Gastrocnemius medialis (tissue), 4 donors: Measurements from ENCODE around the gene PTPN13. TPM values are rescaled to one million over a fixed set of nuclear protein-coding genes. Genes with fewer than 3 reads are reported as not detected.

Source experiments
- ATAC-seq, 2 donors: fragments of 150-250 bp; one replicate each; pipeline ENCODE4 v1.9.1; 2016
- DNase-seq, 2 donors: peaks; one replicate each; pipeline ENCODE4 v3.0.0-alpha.2; 2019
- H3K27ac ChIP-seq, 4 donors: fragments of 200-600 bp; sonication (generic); 1 replicate in 1 of 4; 2 replicates in 3 of 4; pipeline ENCODE4 v1.5.1; 2016 to 2018; ENCODE audit warnings: mild to moderate bottlenecking in 2 of 4, moderate library complexity in 1 of 4
- H3K27me3 ChIP-seq, 3 donors: fragments of 200-600 bp; sonication (generic) in 2 of 3; 1 replicate in 1 of 3; 2 replicates in 2 of 3; pipeline versions ENCODE4 v1.5.1 to v1.6.0; 2016 to 2019; ENCODE audit warnings: mild to moderate bottlenecking in 1 of 3, moderate library complexity in 1 of 3
- H3K36me3 ChIP-seq, 2 donors: fragments of 200-600 bp; sonication (generic) in 1 of 2; one replicate each; pipeline ENCODE4 v1.5.1; 2017 to 2018
- H3K4me1 ChIP-seq, 2 donors: fragments of 200-600 bp; sonication (generic) in 1 of 2; one replicate each; pipeline ENCODE4 v1.5.1; 2016 to 2017; ENCODE audit warnings: mild to moderate bottlenecking in 2 of 2
- H3K4me3 ChIP-seq, 4 donors: fragments of 200-600 bp; sonication (generic) in 3 of 4; 1 replicate in 1 of 4; 2 replicates in 3 of 4; pipeline ENCODE4 v1.5.1; 2016 to 2019; ENCODE audit warnings: mild to moderate bottlenecking in 2 of 4
- H3K9me3 ChIP-seq, 3 donors: fragments of 200-600 bp; sonication (generic) in 2 of 3; 1 replicate in 1 of 3; 2 replicates in 2 of 3; pipeline ENCODE4 v1.5.1; 2016 to 2019
- POLR2A ChIP-seq, 2 donors: fragments of 450-650 bp; IDR thresholded peaks; one replicate each; pipeline ENCODE4 v1.6.1; 2017; ENCODE audit warnings: antibody characterized with exemption in 2 of 2, mild to moderate bottlenecking in 2 of 2, moderate library complexity in 2 of 2
- in situ Hi-C, 4 donors: fragments of 200-750 bp; cut with MboI; loops; one replicate each; pipeline versions ENCODE4 v1.15.0 to v1.8.0; 2017; ENCODE audit warnings: low sequenced_read_pairs in 4 of 4
- intact Hi-C: fragments of 100-400 bp; cut with DNase I; formaldehyde crosslinking; loops from one replicate; pipeline ENCODE4 v1.15.1; 2023; ENCODE audit warnings: low total_unique reads
- total RNA-seq, 4 donors: library from RNA; depleted of rRNA; stranded (reverse); fragments of >200 nt; gene quantifications; one replicate each; pipeline versions ENCODE4 v1.1.0 to v1.2.3, GENCODE V29; 2016
- TF ChIP-seq, protein P1 (sequence below), 5 experiments: fragments of 450-650 bp in 3 of 5; fragments of 200-600 bp in 2 of 5; sonication (generic) in 2 of 5; IDR thresholded peaks in 4 of 5; conservative IDR thresholded peaks in 1 of 5; 1 replicate in 4 of 5; 2 replicates in 1 of 5; pipeline ENCODE4 v1.5.1; 2016 to 2019; ENCODE audit warnings: antibody characterized with exemption in 5 of 5, mild to moderate bottlenecking in 3 of 5, moderate library complexity in 3 of 5

The PTPN13 gene
- total RNA-seq, 4 donors from 2014 or later, result 0.87 to 2.0 (median 1.6) TPM

DNA sequence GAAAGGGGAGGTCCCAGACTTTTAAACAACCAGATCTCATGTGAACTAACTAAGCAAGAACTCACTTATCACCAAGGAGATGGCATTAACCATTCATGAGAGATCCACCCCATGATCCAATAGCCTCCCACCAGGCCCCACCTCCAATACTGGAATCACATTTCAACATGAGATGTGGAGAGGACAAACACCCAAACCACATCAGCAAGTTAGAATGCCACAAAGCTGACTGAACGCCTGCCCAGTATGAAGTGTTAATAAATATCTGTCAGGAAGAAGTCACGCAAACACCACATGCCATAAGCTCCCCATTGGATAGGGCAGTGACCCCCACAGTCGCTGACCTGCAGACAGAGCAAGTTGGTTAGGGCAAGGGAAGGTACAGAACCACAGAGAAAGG lies 240.8 kb downstream of the PTPN13 start:
- Histone ChIP-seq H3K27ac (no peak overlapping the region), H3K4me3 (no peak overlapping the region), H3K36me3 (peaks cover 0 to 8% of the 10 kb centered on the region in 2 donors), H3K9me3 (no peaks in the 10 kb centered on the region), H3K27me3 (no peaks in the 10 kb centered on the region), H3K4me1 (no peaks in the 10 kb centered on the region)
- in situ Hi-C loops (no loop called here), intact Hi-C loops (no loop called here)
- TF ChIP-seq POLR2A (IDR thresholded peaks at IDR 0.05), result no peak
- TF ChIP-seq, protein P1, sequence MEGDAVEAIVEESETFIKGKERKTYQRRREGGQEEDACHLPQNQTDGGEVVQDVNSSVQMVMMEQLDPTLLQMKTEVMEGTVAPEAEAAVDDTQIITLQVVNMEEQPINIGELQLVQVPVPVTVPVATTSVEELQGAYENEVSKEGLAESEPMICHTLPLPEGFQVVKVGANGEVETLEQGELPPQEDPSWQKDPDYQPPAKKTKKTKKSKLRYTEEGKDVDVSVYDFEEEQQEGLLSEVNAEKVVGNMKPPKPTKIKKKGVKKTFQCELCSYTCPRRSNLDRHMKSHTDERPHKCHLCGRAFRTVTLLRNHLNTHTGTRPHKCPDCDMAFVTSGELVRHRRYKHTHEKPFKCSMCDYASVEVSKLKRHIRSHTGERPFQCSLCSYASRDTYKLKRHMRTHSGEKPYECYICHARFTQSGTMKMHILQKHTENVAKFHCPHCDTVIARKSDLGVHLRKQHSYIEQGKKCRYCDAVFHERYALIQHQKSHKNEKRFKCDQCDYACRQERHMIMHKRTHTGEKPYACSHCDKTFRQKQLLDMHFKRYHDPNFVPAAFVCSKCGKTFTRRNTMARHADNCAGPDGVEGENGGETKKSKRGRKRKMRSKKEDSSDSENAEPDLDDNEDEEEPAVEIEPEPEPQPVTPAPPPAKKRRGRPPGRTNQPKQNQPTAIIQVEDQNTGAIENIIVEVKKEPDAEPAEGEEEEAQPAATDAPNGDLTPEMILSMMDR (IDR thresholded peaks at IDR 0.05 in 4 of 5, conservative IDR thresholded peaks at IDR 0.05 in 1 of 5), result no peak
- no peak for ATAC-seq
- DNase-seq, result no peak

DNA sequence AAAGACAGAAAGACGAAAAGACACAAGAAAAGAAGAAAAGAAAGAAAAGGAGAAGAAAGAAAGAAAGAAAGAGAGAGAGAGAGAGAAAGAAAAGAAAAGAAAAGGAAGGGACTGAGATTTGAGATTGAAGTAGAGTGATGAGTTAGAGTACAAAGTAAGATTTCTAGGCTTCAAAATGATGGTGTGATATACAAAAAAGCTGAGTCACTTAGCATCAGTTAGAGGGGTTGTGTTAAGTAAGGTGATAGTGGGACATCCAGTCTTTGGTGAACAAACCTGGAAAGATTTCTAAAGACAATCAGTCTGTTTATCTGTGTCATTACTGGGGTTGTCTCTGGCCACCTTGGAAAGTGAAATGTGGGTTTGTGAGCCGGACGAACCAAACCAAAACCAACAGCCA lies 241.6 kb downstream of the PTPN13 start:
- in situ Hi-C loops (no loop called here), intact Hi-C loops (no loop called here)
- no peak overlapping the region for H3K4me3 ChIP-seq
- H3K4me1 ChIP-seq, result no peaks in the 10 kb centered on the region
- TF ChIP-seq, protein P1 (IDR thresholded peaks at IDR 0.05 in 4 of 5, conservative IDR thresholded peaks at IDR 0.05 in 1 of 5), result no peak
- TF ChIP-seq POLR2A (IDR thresholded peaks at IDR 0.05), result no peak
- no peaks in the 10 kb centered on the region for H3K36me3 ChIP-seq
- ATAC-seq (no peak), DNase-seq (no peak)
- no peak overlapping the region for H3K27ac ChIP-seq
- H3K27me3 ChIP-seq, result no peaks in the 10 kb centered on the region
- no peaks in the 10 kb centered on the region for H3K9me3 ChIP-seq

- ATAC-seq, result no peak
Measured at GRCh38 chr4:86837691-86838503, 243.8 kb downstream of the PTPN13 start.

GRCh38 chr4:86840858-86841257 lies 246.7 kb downstream of the PTPN13 start:
- ATAC-seq, result no peak
- DNase-seq, result no peak

More at GRCh38 chr4:86837691-86838503, 243.8 kb downstream of the PTPN13 start:
- no peak for TF ChIP-seq POLR2A (IDR thresholded peaks at IDR 0.05)
- TF ChIP-seq, protein P1 (IDR thresholded peaks at IDR 0.05 in 4 of 5, conservative IDR thresholded peaks at IDR 0.05 in 1 of 5), result no peak
- H3K4me1 ChIP-seq, result no peaks in the 10 kb centered on the region
- no peaks in the 10 kb centered on the region for H3K9me3 ChIP-seq
- intact Hi-C loops (no loop called here), in situ Hi-C loops (no loop called here)
- no peak overlapping the region for H3K27ac ChIP-seq
- no peak for DNase-seq
- no peaks in the 10 kb centered on the region for H3K27me3 ChIP-seq
- no peaks in the 10 kb centered on the region for H3K36me3 ChIP-seq
- H3K4me3 ChIP-seq, result no peak overlapping the region

More at GRCh38 chr4:86840858-86841257, 246.7 kb downstream of the PTPN13 start:
- intact Hi-C loops (no loop called here), in situ Hi-C loops (no loop called here)
- no peaks in the 10 kb centered on the region for H3K36me3 ChIP-seq
- H3K27ac ChIP-seq, result no peak overlapping the region
- no peaks in the 10 kb centered on the region for H3K4me1 ChIP-seq
- no peaks in the 10 kb centered on the region for H3K9me3 ChIP-seq
- TF ChIP-seq POLR2A (IDR thresholded peaks at IDR 0.05), result no peak
- TF ChIP-seq, protein P1 (IDR thresholded peaks at IDR 0.05 in 4 of 5, conservative IDR thresholded peaks at IDR 0.05 in 1 of 5), result no peak
- H3K27me3 ChIP-seq, result no peaks in the 10 kb centered on the region
- H3K4me3 ChIP-seq, result no peak overlapping the region
